OCI-LY3 (cell line): Measurements from ENCODE around the gene ARHGAP6.

Experiments
- EZH2phosphoT487 ChIP-seq: fragments of 200-600 bp; shearing (Covaris generic); IDR thresholded peaks from 2 replicates; pipeline ENCODE4 v1.6.1; 2018; ENCODE audit warnings: antibody characterized with exemption, mixed run types, low read depth
- TF ChIP-seq, protein P1 (sequence below): fragments of 200-600, 300-600 bp; sonication (generic); IDR thresholded peaks from 2 replicates; pipeline ENCODE4 v1.5.1; 2014; ENCODE audit warnings: antibody characterized with exemption, low read length, low read depth

GRCh38 chrX:11293113-11293512 is 372.6 kb downstream of the ARHGAP6 start, which contains the start of gene AMELX:
- TF ChIP-seq, protein P1, sequence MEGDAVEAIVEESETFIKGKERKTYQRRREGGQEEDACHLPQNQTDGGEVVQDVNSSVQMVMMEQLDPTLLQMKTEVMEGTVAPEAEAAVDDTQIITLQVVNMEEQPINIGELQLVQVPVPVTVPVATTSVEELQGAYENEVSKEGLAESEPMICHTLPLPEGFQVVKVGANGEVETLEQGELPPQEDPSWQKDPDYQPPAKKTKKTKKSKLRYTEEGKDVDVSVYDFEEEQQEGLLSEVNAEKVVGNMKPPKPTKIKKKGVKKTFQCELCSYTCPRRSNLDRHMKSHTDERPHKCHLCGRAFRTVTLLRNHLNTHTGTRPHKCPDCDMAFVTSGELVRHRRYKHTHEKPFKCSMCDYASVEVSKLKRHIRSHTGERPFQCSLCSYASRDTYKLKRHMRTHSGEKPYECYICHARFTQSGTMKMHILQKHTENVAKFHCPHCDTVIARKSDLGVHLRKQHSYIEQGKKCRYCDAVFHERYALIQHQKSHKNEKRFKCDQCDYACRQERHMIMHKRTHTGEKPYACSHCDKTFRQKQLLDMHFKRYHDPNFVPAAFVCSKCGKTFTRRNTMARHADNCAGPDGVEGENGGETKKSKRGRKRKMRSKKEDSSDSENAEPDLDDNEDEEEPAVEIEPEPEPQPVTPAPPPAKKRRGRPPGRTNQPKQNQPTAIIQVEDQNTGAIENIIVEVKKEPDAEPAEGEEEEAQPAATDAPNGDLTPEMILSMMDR = no peak
- TF ChIP-seq EZH2phosphoT487 = no peak
